ENCODE results near the gene TXNDC2. TPM values are rescaled to one million over a fixed set of nuclear protein-coding genes. Genes with fewer than 3 reads are reported as not detected.

Gene TXNDC2
- total RNA-seq, 1 experiment from 2014 or later, result 0.28 TPM

GRCh38 chr18:9931146-9931545, 45.4 kb downstream of the TXNDC2 start:
- Histone ChIP-seq H4K8ac (replicated peaks; ENCODE audit: insufficient read length, low read depth, low read length) (no peak overlapping the region), H3K23ac (ENCODE audit: insufficient read length, low read depth, low read length) (no peak overlapping the region), H3K4me1 (ENCODE audit: insufficient read depth, low read length) (no peaks in the 10 kb centered on the region; the same call in 1 of the 2 replicates), H3K9me3 (ENCODE audit: control insufficient read depth, low read depth, low read length) (no peaks in the 10 kb centered on the region), H3K23me2 (ENCODE audit: insufficient read length, low read depth, low read length, poor library complexity, severe bottlenecking) (no peaks in the 10 kb centered on the region), H3K4ac (ENCODE audit: low read depth, low read length) (no peak overlapping the region), H2AFZ (ENCODE audit: low read length) (no peak overlapping the region), H4K20me1 (ENCODE audit: control insufficient read depth, insufficient read depth, insufficient read length) (no peaks in the 10 kb centered on the region), H3K18ac (ENCODE audit: insufficient read length, low read depth, low read length) (no peak overlapping the region), H3K79me2 (ENCODE audit: insufficient read depth, low read length) (peaks cover 17% of the 10 kb centered on the region), H4K91ac (ENCODE audit: insufficient read length, low read depth, low read length) (no peak overlapping the region), H3K14ac (ENCODE audit: insufficient read depth, low read length) (no peak overlapping the region), H4K5ac (ENCODE audit: insufficient read length, low read depth, low read length) (no peak overlapping the region), H2BK5ac (ENCODE audit: insufficient read length, low read length) (no peak overlapping the region), H2BK20ac (ENCODE audit: low read depth, low read length, poor library complexity, severe bottlenecking) (no peak overlapping the region), H2BK120ac (ENCODE audit: low read depth, low read length, poor library complexity, severe bottlenecking) (no peak overlapping the region), H3K9ac (ENCODE audit: extremely low read depth, insufficient read length, low read length) (no peak overlapping the region), H3K79me1 (ENCODE audit: insufficient read depth, low read depth, low read length, poor library complexity, severe bottlenecking) (peaks cover 14% of the 10 kb centered on the region), H3K27me3 (ENCODE audit: insufficient read depth, low read length) (no peaks in the 10 kb centered on the region), H3K56ac (ENCODE audit: insufficient read length, low read depth, low read length) (no peak overlapping the region), H2BK12ac (ENCODE audit: insufficient read length, low read depth, low read length) (no peak overlapping the region), H2AK5ac (ENCODE audit: insufficient read length, low read length) (no peak overlapping the region), H3K4me2 (ENCODE audit: insufficient read depth, insufficient read length, low read length) (no peak overlapping the region), H2BK15ac (ENCODE audit: low read depth, low read length) (no peak overlapping the region), H3K27ac (ENCODE audit: insufficient read length, low read depth, low read length) (no peak overlapping the region), H3T11ph (ENCODE audit: low read length) (no peak overlapping the region)
- peaks cover 30 to 46% of the 10 kb centered on the region in 2 experiments for H3K4me1 Mint-ChIP-seq
- DNase-seq, result no peak
- H3K4me3 Mint-ChIP-seq, result no peak overlapping the region
- no peaks in the 10 kb centered on the region for H3K27me3 Mint-ChIP-seq (ENCODE audit: low read depth)
- 0 out of 7 replicates have a peak overlapping the region, but pooled peaks of 1 of the 3 experiments have one; percentile 50 for H3K27ac Mint-ChIP-seq
- H3K9me3 Mint-ChIP-seq, result no peaks in the 10 kb centered on the region
- no peak for TF ChIP-seq CTCF (conservative IDR thresholded peaks at IDR 0.05)
- H3K36me3 Mint-ChIP-seq (ENCODE audit: insufficient read depth in 1 of 3, low read depth in 3 of 3), result peaks cover 2 to 32% (median 11%) of the 10 kb centered on the region in 3 experiments; a peak in 5 of 7 replicates
- WGBS (ENCODE audit: extremely low coverage, insufficient read length, low lambda C conversion rate), result no CpG with 5 or more reads among the region's 1 CpG

Data from H9 (cell line).